ENCODE results near the gene CNDP2. TPM values are rescaled to one million over a fixed set of nuclear protein-coding genes. Genes with fewer than 3 reads are reported as not detected.

CNDP2 gene
- total RNA-seq, 1 donor from 2014 or later = 71.0 TPM

DNA sequence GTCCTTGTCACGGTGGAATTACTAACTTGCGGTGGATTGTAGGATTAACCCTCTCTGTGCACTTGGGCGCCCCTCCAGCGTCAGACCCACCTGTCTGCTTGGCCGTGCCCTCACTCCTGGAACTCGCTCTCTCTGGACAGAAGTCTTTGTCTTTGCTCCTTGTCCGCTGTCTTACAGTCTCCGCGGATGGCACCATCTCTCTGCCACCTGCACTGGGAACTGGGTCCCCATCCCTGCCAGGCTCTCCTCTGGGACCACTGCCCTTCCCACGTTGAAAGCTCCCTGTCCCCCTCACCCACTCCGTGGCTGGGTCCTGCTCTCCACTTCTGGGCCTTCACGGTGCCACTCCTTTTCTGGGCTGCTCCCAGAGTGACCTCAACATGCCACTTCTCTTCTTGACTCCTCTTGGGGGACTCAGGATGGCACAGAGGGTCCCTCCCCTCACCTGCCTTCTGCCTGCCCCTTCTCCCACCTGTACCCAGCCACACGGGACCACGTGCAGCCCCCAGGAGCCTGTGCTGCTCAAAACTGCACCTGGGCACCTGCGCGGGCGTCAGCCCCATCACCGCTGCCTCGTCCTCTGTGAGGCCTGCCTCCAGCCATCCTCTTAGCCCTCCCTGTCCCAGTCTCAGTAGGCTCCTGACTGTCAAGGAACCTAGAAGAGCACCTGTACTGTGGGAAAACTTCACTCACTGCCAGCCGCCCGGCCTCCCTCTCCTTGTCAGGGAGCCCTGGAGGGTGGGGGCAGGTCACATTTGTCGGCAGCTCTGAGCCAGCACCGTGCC, 11.1 kb downstream of the CNDP2 start:
- intact Hi-C loops (cut with micrococcal nuclease) = no loop called here
- TF ChIP-seq, protein P1, sequence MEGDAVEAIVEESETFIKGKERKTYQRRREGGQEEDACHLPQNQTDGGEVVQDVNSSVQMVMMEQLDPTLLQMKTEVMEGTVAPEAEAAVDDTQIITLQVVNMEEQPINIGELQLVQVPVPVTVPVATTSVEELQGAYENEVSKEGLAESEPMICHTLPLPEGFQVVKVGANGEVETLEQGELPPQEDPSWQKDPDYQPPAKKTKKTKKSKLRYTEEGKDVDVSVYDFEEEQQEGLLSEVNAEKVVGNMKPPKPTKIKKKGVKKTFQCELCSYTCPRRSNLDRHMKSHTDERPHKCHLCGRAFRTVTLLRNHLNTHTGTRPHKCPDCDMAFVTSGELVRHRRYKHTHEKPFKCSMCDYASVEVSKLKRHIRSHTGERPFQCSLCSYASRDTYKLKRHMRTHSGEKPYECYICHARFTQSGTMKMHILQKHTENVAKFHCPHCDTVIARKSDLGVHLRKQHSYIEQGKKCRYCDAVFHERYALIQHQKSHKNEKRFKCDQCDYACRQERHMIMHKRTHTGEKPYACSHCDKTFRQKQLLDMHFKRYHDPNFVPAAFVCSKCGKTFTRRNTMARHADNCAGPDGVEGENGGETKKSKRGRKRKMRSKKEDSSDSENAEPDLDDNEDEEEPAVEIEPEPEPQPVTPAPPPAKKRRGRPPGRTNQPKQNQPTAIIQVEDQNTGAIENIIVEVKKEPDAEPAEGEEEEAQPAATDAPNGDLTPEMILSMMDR (IDR thresholded peaks at IDR 0.05; ENCODE audit: borderline replicate concordance) = no peak
- no peak for DNase-seq
- Histone ChIP-seq H3K27ac (replicated peaks) (no peak overlapping the region), H3K27me3 (ENCODE audit: low read depth) (no peaks in the 10 kb centered on the region), H3K4me3 (no peak overlapping the region), H3K36me3 (peaks cover 98% of the 10 kb centered on the region), H3K9me3 (replicated peaks) (no peaks in the 10 kb centered on the region), H3K4me1 (peaks cover 26% of the 10 kb centered on the region)

DNA sequence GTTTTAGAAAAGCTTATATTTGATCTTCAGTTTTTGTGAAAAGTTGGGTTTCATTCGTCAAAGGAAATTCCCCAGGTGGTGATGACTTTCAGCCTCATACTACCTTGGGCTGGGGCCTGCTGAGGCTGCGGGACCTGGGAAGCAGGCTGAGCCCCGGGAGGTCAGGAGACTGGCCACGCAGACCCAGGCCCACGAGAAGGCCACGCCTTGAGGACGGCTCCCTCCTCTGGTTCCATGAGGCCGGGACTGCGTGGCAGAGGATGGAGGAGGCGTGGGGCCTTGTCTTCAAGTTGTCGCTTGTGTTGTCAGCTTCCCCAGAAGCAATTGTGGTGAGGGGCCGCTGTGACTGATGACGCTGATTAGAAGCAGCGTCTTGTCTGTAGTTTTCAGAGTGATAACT, 11.8 kb downstream of the CNDP2 start:
- DNase-seq = no peak
- H3K4me3 ChIP-seq = no peak overlapping the region
- peaks cover 98% of the 10 kb centered on the region for H3K36me3 ChIP-seq
- H3K27me3 ChIP-seq (ENCODE audit: low read depth) = no peaks in the 10 kb centered on the region
- peaks cover 26% of the 10 kb centered on the region for H3K4me1 ChIP-seq
- intact Hi-C loops (cut with micrococcal nuclease) = no loop called here
- TF ChIP-seq, protein P1 (IDR thresholded peaks at IDR 0.05; ENCODE audit: borderline replicate concordance) = no peak
- no peak overlapping the region for H3K27ac ChIP-seq (replicated peaks)
- H3K9me3 ChIP-seq (replicated peaks) = no peaks in the 10 kb centered on the region

DNA sequence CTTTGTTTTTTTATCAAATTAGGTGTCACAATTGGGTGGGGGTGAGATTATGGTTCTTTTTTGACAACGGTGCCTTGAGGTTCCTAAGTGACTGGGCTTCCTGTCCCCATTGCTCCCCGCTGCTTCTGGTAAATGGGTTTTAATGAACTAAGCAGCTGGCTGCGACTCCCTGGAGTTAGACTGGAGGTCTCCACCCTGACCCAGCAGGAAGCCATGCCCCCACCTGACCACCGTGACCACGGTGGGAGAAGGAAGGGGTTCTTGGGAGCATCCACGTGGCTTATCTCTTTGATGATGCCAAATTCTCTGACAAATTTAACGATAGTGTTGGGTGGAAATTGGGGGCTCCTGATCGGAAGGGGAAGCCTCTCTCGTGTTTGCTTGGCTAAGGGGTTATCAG, 12.2 kb downstream of the CNDP2 start:
- H3K9me3 ChIP-seq (replicated peaks) = no peaks in the 10 kb centered on the region
- TF ChIP-seq, protein P1 (IDR thresholded peaks at IDR 0.05; ENCODE audit: borderline replicate concordance) = no peak
- H3K4me3 ChIP-seq = no peak overlapping the region
- H3K4me1 ChIP-seq = peaks cover 26% of the 10 kb centered on the region
- intact Hi-C loops (cut with micrococcal nuclease) = no loop called here
- no peak for DNase-seq
- H3K27me3 ChIP-seq (ENCODE audit: low read depth) = no peaks in the 10 kb centered on the region
- no peak overlapping the region for H3K27ac ChIP-seq (replicated peaks)
- peaks cover 98% of the 10 kb centered on the region for H3K36me3 ChIP-seq

DNA sequence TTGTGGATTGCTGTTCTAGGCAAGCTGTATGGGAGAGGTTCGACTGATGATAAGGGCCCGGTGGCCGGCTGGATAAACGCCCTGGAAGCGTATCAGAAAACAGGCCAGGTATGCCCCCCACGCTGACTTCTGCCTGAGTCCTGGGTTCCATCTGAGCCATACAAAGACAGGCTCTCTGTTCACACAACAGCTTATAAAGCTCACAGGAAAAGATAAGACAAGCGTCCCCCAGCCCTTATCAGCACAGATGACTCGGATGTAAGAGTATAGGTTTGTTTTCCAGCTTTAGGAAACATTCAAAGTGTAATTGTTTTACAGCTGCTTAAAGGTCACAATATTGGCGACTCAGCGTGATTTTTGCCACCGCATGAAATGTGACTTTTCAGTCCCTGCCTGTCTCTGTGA, 12.7 kb downstream of the CNDP2 start:
- H3K9me3 ChIP-seq (replicated peaks) = no peaks in the 10 kb centered on the region
- no peak overlapping the region for H3K4me3 ChIP-seq
- no peak overlapping the region for H3K27ac ChIP-seq (replicated peaks)
- no peak for DNase-seq
- TF ChIP-seq, protein P1 (IDR thresholded peaks at IDR 0.05; ENCODE audit: borderline replicate concordance) = no peak
- peaks cover 26% of the 10 kb centered on the region for H3K4me1 ChIP-seq
- peaks cover 98% of the 10 kb centered on the region for H3K36me3 ChIP-seq
- intact Hi-C loops (cut with micrococcal nuclease) = no loop called here
- H3K27me3 ChIP-seq (ENCODE audit: low read depth) = no peaks in the 10 kb centered on the region

DNA sequence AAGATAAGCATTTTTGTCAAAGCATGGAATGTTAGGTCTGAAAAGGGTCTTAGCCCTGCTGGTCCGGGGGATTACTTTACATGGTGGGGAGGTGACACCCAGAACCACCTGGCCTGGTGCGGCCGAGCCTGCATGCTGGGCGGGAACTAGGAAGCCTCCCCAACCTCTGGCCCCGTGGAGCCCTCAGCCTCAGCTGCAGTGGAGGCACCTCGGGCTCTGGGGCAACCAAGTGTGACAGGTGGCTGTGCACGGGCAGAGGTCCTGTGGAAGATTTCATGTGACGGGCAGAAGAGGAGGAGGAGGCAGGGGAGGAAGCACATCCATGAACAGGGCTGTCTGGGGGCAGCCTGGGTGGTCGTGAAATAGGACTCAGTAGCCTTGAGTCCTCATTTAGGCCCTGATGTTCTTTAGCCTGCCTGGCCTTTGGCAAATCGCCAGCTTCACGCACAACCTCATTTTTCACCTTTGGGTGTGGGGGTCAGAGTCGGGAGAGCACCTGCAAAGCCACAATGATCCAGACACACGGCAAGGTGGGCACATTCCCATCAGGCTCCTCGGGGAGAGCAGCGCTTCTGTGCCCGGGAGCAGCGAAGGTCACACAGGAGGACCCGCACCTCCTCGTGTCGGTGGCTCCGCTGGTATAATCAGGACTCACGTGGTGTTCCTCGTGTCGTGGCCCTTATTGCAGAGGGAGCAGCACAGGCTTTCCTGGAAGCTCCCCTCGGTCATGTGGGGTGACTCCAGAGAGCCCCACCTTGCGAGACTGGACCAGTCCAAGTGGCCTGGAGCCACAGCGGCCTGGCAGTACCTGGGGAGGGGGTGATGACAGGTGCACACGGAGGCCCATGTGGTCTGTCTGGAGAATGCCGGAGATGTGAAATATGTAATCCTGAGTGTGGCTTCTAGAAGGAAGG, 13.9 kb downstream of the CNDP2 start:
- TF ChIP-seq, protein P1 (IDR thresholded peaks at IDR 0.05; ENCODE audit: borderline replicate concordance) = no peak
- Histone ChIP-seq H3K9me3 (replicated peaks) (no peaks in the 10 kb centered on the region), H3K36me3 (peaks cover 95% of the 10 kb centered on the region), H3K4me1 (peaks cover 26% of the 10 kb centered on the region), H3K27ac (replicated peaks) (no peak overlapping the region), H3K27me3 (ENCODE audit: low read depth) (no peaks in the 10 kb centered on the region), H3K4me3 (no peak overlapping the region)
- intact Hi-C loops (cut with micrococcal nuclease) = no loop called here
- DNase-seq = no peak
